AG20443 (cell line): ENCODE data around the gene FBXL22.

Experiments
- DNase-seq: peaks from one replicate; pipeline ENCODE4 v3.0.0; 2012; ENCODE audit warnings: low spot score, mixed read lengths

Gene FBXL22

DNA sequence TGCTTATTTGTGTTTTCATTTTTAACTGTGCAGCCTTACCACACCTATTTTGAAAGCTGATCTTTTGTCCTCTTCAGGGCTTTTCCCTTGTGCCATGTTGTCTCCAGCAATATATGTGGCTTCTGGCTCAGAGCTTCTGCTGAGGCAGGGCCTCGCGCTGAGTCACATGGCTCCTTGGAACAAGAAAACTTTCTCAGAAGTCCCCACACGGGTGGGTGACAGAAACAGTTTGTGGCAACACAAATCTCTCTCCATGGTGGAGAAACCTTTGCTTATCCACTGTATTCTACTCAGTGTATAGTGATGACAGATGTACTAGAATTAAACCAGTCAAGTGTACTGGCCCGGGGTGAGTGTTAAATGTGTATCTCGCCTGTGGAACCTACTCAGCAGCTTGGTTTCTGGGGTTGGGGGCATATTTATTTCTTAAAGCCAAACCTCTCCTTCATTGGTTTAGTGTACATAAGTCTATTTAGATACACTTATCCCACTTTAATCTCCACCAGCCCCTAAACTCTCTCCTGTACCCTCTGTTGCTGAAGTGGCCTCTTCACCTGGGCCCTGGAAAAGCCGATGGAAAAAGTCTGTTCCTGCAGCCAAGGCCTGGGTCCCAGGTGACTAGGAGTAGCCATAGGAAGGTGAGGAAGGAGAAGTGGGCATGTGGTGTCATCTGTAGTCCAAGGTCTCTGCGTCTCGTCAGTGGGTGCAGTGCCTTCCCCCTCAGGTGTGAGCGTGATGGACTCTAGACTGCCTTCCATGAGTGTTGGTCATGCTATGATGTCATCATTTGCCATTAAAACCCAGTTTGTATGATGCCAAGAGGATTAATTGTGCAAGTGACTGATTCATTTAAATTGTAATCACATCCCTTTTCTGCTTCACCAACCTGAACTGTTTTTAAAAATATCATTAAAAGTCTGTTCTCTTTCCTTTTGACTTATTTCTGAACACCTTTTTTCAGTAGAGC is 3.2 kb upstream of the FBXL22 start:
- DNase-seq: no peak

DNA sequence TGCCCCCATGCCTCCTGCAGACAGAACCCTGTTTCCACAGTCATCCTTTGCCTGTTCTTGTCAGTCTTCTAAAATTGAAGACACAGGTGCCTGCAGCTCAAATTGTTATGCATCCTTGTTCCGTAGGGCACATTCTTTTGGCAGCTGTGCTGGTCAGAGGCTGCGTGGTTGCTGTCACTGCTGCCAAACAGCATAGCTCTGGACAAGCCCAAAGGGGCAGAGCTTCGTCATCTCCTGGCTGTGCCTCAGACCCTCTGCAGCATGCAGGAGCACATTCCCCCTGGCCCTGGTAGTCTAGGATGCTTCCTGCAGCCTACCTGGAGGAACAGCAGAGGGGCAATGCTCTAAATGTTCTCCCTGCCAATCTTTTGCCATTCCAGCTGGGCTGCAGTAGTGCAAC is 2.1 kb upstream of the FBXL22 start:
- DNase-seq: no peak

DNA sequence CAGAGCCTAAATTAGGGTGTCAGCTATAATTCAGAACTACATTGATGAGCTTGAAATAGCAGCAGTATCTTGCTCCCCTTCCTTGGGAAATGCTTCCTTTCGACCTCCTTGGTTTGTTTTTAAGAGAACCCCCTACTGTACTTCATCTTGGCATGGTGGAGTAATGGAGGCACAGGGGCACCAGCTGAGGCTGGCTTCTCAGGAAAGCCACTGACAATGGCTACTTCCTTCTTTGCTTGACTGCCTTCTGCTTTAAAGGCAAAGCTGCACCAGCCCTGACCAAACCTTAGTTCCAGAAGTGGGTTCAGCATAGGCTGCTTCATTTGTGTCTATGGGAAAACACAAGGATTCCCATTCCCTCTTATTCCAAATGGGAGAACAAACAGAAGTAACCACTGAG is 1.5 kb upstream of the FBXL22 start:
- no peak for DNase-seq

DNA sequence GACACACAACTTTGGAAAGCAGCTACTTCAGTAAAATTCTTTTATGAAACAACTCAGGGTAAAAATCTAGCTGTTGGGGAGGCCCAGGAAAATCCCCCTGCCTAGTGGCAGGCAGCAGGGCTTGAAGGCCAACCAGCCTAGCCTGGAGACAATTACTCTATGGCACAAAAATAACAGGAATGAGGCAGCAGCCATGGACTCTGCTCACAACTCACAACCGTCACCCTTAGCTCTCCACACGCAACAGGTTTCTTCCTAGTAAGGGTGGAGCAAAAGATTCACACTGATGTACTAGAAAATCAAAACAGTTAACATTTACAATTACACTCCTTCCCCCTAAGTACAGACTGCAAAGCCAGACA is 530 bp upstream of the FBXL22 start:
- DNase-seq: peak; percentile 68

DNA sequence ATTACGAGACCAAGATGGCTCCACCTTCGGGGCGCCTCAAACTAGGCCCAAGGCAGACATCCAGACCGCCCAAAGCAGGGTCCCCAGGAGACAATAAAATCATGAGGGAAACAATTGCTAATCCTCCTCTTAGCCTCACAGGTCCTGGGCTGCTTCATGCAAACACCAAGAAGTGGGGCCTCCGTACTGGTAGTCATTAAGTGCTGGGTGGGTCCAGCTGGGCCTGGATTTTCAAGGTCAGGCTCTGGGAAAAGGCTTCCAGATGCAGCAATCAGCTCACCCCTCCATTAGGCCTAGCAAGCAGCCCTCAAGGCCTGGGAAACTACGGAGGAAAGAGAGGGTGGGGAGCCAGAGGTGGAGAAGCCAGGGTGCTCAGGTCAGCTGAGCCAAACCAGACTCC is 634 bp downstream of the FBXL22 start:
- no peak for DNase-seq

DNA sequence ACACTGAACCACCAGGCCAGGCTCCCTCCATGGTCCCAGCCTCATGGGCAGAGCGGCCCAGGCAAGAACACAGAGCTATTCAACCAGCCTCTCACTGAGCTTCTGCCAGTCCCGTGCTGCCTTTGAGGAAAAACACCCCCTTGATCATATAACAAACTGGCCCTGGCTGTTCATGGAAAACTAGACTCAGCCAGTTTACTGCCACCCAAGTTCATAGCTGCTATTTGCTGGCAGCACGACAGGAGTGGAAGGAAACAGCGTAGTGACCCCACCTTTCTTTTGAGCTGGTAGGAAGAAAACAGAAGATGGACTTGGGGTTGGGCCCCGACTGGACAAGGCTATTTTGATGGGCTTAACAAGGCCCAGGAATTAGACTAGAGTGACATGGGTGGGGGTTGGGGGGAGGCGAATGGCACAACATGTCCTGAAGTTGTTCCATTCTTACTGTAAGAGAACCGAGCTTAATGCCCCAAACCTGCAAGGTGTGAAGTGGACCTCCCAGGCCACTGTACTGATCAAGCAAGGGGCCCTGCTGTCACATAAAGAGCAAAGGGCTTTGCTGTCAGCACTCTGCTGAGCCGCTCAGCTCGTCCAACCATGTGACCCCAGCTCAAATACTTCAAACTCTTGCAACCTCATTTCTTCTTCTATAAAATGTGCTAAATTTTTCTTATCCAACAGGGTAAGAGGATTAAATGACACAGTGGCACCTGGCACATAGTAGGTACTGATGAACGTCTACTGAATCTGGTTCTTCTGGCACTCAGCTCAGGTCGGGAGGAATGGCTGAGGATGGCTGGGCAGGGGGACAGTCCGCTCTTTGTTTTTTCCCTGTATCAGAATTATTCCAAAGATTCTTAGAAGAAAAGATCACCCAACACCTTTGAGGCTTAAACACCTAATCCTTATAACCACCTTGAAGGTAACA is 1.6 kb downstream of the FBXL22 start:
- no peak for DNase-seq

DNA sequence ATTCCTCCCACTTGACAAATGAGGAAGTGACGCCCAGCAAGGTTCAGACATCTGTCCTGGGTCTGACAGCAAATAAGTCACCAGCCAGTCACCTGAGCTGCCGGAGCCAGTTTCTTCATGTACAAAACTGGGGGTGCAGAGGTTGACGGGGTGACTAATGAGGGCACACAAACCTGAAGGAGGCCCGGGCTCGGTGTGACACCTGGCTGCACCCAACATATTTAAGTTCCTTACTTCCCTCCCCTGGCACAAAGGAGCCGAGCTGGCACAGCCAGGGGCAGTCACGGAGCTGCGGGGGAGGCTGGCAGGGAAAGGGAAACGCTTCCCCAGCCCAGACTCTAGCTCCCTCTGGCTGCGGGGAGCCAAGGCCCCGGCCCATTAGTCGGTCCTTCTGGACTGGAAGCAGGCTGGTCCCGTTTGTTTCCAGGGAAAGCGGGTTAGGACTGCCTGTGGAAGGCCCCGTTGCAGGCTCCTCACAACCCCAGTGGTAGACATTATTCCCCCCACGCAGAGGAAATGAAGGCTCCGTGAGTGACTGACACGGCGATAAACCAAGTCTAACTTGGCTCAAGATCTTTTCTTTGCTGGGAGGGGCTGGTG is 2.3 kb downstream of the FBXL22 start:
- peak; percentile 77 for DNase-seq

DNA sequence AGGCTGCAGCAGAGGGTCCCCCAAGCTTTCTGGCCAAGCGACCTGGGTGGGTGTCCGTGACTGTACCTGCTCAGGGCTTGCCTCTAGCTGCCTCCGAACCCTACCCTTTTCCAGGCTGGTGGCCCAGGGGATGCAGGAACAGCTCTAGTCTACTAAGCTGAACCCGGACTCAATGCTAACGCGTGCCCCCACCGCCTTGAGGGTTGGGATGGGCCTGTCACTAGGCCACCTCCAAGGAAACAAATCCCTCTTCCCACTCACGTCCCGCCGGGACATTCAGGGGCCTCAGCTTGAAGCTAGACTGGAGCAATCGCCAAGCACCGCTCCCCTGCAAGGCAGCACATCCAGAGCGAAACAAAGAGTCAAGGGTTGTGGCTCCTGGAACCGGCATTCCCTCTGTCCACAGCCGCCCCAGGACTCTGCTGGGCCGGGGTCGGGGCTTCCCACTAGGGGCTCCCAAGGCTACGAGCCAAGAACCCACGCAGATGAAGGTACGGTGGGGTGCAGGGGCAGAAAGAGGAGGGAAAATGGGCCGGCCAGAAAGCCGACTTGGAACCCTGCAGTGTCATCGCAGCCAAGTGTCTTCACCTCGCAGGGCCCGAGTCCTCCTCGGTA is 2.9 kb downstream of the FBXL22 start:
- peak; percentile 42 for DNase-seq

DNA sequence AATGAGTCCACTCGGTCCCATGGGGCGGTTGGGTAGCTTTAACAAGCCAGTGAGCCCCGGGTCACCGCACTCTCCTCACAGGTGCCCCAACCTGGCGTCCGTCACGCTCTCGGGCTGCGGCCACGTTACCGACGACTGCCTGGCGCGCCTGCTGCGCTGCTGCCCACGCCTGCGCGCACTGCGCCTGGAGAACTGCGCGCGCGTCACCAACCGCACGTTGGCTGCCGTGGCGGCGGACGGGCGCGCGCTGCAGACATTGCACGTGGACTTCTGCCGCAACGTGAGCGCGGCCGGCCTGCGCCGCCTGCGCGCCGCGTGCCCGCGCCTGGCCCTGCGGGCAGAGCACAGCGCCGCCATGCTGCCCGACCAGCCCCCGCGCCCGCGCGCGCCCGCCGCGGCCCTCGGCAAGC is 3.4 kb downstream of the FBXL22 start:
- DNase-seq: peak; percentile 98

DNA sequence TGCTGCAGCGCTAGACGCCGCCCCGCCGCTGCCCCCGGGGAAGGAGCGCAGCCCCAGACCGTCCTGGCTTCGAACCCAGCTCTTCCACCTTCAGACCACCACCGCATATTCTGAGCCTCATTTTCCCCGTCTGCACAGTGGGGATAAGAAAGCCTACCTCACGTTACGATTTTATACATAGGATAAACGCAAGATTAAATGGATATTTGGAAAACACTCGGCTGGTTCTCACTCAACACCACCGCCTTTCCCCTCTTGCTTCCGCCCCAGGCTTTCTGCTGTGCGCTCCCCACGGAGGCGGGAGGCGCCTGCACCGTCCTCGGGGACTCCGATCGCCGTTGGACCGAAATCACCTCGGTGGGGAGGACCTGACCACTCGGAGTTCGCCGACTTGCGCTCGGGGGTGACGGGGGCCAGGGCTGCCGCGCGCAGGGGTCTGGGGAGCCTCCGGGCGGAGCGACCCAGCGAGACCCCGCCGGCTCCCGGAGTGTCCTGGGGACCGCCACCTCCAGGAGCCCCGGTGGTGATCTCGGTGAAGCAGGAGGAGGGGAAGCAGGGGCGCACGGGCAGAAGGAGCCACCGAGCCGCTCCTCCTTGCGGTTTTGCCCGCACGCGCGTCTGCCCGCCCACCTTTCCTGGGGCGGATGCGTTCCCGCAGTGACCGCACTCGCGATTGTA is 4.0 kb downstream of the FBXL22 start:
- DNase-seq: peak; percentile 61

DNA sequence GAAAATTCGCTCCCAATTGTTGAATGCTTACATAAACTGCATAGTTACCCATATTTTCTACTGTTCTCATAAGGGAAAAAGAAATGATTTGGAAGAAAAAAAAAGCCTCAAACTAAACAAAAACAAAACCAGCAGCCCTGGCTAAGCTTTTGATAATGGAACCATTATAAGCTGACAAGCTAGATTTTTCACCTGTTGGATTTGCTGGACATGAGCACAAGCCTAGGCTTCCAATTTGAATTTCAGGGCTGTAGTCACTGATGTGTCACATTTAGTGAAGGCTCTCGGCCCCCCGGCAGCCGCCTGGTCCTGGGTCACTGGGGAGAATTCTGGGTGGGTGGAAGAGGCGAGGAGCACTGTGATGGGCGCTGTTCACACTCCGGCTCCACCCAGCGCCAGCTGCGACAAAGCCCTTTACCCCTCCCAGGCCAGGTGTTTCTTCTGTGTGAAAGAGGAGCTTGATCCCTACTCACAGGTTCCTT is 4.6 kb downstream of the FBXL22 start:
- DNase-seq: no peak

DNA sequence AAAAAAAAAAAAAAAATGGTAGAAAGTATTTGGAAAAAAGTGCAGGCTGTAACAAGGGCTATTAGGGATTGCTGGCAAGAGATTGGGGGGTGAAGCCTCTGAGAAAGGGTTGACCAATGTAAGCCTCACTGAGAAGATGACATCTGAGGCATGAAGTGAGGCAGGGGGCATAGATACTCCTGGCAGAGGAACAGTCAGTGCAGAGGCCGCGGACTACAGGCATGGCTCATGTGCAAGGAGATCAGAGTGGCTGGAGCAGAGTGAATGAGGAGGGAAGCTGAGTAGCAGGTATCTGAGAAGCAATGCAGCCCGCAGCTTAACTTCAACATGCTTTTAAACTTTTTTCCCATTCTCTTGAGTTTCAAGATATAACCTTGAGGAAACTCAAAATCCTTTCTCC is 5.4 kb downstream of the FBXL22 start:
- no peak for DNase-seq

DNA sequence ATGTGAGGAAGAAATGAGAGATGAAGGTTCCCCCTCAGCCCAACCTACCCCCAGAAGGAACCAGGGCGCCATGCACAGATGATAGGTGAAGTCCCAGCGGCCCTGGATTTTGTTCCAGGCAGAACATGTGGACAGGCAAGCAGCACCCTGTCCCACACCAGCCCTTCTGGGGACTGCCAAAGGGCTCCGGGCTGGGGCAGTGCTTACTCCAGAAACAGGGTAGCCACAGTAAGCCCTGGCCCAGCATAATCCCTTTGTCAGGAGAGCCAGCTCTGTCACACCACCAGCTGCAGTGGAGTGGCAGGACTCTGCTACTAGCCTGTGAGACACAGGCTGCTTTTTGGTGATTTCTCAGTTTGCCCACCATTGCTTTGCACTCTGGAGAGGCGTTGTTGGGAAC is 6.3 kb downstream of the FBXL22 start:
- no peak for DNase-seq

DNA sequence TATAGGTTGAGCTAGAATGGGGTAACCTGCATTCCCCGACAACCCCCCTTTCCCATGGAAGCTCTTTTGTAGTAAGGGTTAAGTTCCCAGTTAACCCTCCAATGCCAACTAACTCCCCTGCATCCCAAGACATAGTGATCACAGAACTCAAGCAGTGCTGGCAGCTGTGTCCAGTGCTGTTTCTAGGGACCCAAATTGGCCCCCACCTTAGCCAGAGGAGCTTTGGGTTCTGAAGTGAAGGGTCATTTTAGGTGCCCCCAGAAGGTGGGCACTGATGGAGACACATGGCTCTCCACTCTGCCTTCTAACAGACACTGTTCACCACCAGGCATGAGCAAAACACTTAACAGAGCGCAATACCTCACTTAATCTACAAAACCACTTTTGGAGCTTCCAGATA is 7.1 kb downstream of the FBXL22 start:
- DNase-seq: no peak

DNA sequence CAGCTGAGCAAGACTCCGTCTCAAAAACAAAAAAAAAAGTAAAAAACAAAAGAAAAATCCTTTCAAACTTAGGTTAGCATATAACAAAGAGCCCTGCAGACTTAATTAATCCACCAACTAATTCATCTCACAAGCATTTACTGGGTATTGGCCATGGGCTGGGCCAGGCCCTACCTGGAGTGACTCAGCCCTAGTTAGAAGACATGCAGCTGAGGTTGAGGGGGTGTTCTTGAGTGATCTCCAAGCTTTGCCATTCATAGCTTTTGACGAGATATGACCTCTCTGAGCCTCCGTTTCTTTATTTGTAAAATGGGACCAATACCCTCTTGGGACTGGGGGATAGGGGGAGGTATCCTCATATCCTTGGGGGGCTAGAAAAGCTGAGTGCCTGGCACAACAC is 7.8 kb downstream of the FBXL22 start:
- DNase-seq: no peak

DNA sequence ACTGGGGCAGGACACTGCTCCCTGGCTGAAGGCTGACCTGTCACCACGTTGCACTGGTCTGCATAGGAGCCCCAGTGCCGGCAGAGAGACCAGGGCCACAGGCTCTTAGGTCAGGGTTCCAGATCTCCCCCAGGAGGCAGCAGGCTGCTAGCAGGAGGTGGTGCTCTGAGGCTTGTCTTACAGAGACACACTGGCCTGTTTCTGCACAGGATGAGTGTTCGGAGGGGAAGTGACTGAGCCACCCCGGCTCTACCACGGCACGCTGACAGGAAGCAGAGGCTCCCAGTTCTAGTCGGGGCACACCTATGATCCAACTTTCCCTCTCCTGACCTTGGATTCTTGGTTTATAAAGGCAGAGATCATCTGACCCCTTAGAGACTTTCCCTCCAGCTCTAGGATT is 8.6 kb downstream of the FBXL22 start:
- no peak for DNase-seq

DNA sequence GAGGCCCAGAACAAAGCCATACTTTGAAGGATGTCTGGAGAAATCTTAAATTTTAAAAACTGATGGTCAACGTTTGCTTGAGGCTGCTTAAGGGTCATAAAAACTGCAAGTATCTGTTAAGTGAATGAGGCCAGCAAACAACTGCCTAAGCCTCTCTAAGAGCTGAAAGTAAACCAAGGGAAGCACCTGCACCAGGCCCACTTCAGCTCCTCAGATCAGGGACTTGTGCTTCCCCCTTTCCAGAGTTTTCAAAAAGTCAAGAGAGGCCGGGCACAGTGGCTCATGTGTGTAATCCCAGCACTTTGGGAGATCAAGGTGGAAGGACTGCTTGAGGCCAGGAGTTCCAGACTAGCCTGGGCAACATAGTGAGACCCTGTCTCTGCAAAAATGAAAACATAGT is 9.1 kb downstream of the FBXL22 start:
- no peak for DNase-seq

DNA sequence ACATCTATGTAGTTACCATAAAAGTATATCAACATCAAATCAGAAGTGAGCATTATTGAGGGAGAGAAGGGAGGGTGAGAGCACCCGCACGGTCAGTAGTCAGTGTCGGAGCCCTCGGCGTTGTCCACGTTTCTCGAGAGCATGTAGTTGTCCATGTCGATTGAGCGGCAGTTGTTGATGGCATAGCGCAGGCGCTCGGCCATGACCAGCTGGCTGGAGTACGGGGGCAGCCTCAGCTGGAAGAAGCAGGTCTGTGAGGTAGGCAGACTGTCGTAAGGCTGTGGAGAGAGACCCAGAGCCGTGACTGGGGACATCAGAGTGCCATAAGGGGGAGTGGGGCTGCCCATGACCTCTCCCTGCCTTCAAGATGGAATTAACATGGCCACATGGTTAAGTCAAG is 11.8 kb downstream of the FBXL22 start:
- DNase-seq: no peak

DNA sequence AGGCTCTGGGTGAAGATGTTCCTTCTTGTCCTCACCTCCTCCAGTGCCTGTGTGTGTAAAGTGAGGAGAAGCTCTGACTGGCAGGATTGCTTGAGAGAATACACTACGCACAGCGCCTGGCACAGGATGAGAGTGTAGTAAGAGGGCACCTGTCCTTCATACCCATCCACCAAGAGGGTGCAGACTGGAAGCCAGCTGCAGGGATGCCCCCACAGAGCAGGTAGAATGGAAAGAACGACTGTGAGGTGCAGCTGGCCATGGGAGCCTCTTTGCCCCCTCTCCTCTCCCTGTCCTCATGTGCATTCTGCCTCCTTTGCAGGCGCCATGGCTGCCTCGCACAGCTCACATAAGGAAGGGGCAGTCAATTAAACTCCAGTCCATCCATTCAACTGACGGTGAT is 12.3 kb downstream of the FBXL22 start:
- DNase-seq: no peak

DNA sequence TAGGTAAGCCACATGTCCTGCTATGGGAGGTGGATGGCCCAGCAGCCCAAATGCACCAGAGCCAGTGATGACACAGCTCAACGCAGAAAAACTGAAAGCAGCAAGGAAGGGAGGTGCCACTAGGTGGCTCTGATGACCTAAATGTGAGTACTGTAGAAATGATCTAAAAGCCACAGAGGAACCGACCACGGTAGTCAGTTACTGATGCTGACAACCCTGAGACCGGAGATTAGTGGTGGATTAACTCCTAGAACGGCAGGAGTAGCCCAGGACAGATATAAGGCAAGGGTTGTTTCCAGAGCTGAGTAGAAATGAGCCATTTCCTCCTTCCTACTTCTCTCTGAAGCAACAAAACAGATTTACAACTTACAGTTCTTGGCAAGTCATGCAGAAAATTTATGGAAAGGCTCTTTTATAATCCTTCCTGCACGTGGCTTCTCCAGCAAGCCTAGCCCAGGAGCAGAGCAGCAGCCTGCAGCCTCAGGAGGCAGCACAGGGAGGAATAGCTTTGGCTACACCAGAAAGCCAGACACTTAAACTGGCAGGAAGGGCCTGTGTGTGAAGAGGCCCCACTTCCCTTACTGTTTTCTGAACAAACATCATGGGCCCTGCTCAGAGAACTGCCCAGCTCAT is 13.1 kb downstream of the FBXL22 start:
- DNase-seq: peak; percentile 87

DNA sequence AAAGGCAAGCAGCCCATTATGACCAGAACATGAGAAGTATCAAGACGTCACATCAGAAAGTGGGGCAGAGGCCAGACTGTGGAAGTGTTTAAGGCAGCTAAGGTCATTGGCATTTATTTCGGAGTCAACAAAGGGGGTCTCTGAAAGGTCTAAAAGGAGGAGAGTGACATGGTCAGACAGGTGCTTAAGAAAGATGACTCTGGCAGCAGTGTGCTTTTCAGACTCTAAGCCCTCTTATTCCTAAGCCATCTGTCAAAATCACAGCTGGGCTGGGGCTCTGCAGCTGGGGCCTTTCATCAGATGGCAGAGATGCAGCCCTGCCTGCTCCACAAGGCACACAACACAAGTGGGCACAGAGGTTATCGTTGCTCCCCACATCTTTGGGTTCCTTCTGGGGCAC is 14.0 kb downstream of the FBXL22 start:
- no peak for DNase-seq
